ENCODE measurements around the gene CITED4. TPM values are rescaled to one million over a fixed set of nuclear protein-coding genes. Genes with fewer than 3 reads are reported as not detected.
A peak's percentile ranks its signal among the peaks of the same experiment; 100 is the strongest.

Gene CITED4
- total RNA-seq, 1 donor from 2014 or later, result 30.8 TPM

DNA sequence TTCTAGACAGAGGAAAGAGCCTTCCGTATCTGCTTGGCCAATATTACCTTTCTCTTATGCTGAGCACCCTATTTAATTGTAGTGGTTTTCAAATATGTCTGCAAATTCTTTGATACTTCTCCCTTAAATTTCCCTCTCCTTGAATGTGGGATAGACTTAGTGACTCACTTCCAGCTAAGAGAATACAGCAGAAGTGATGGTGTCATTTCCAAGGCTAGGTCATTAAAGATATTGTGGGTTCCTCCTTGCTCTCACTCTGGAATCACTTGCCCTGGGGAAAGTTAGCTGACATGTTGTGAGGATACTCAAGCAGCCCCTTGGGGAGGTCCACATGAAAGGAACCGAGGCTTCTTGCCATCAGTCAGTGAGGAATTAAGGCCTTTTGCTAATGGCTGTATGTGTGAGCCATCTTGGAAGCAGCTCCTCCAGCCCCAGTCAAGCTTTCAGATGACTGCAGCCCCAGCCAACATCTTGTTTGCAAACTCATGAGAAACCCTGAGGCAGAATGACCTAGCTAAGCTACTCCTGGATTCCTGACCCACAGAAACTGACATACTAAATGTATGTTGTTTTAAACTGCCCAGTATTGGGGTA is 8.1 kb upstream of the CITED4 start:
- Mint-ChIP-seq H3K4me3 (ENCODE audit: low read depth) (no peak overlapping the region), H3K36me3 (ENCODE audit: insufficient read depth) (no peaks in the 10 kb centered on the region)

DNA sequence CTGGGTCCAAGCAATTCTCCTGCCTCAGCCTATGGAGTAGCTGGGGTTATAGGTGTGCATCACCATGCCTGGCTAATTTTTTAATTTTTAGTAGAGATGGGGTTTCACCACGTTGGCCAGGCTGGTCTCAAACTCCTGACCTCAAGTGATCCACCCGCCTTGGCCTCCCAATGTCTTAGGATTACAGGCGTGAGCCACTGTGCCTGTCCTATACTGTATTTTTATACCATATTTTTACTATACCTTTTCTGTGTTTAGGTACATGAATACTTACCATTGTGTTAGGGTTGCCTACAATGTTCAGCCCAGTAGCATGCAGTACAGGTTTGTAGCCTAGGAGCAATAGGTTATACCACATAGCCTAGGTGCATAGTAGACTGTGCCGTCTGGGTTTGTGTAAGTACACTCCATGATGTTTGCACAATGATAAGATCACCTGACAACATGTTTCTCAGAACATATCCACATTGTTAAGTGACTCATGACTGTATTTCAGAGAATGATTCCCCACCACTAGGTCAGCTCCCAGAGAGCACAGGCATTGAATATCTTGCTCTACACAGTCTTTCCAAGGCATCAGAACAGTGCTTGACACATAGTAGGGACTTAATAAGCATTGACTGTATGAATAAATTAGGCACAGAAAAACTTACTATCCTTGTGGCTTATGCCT is 6.0 kb upstream of the CITED4 start:
- Mint-ChIP-seq H3K9me3 (ENCODE audit: low read depth) (peaks cover 7% of the 10 kb centered on the region), H3K4me1 (ENCODE audit: low read depth) (peaks cover 23% of the 10 kb centered on the region), H3K27me3 (peaks cover 1% of the 10 kb centered on the region), H3K36me3 (ENCODE audit: insufficient read depth) (no peaks in the 10 kb centered on the region), H3K4me3 (ENCODE audit: low read depth) (no peak overlapping the region), H3K27ac (peak overlapping the region; percentile 8)
- no peak for TF ChIP-seq CTCF (IDR thresholded peaks at IDR 0.05; ENCODE audit: unreplicated experiment)
- no peak for DNase-seq (ENCODE audit: low spot score, unreplicated experiment)

More for the DNA sequence above, 8.1 kb upstream of the CITED4 start:
- peaks cover 4% of the 10 kb centered on the region for H3K27me3 Mint-ChIP-seq
- H3K9me3 Mint-ChIP-seq (ENCODE audit: low read depth), result peaks cover 7% of the 10 kb centered on the region
- no peak overlapping the region for H3K27ac Mint-ChIP-seq
- no peak for DNase-seq (ENCODE audit: low spot score, unreplicated experiment)
- TF ChIP-seq CTCF (IDR thresholded peaks at IDR 0.05; ENCODE audit: unreplicated experiment), result no peak
- peaks cover 11% of the 10 kb centered on the region for H3K4me1 Mint-ChIP-seq (ENCODE audit: low read depth)

DNA sequence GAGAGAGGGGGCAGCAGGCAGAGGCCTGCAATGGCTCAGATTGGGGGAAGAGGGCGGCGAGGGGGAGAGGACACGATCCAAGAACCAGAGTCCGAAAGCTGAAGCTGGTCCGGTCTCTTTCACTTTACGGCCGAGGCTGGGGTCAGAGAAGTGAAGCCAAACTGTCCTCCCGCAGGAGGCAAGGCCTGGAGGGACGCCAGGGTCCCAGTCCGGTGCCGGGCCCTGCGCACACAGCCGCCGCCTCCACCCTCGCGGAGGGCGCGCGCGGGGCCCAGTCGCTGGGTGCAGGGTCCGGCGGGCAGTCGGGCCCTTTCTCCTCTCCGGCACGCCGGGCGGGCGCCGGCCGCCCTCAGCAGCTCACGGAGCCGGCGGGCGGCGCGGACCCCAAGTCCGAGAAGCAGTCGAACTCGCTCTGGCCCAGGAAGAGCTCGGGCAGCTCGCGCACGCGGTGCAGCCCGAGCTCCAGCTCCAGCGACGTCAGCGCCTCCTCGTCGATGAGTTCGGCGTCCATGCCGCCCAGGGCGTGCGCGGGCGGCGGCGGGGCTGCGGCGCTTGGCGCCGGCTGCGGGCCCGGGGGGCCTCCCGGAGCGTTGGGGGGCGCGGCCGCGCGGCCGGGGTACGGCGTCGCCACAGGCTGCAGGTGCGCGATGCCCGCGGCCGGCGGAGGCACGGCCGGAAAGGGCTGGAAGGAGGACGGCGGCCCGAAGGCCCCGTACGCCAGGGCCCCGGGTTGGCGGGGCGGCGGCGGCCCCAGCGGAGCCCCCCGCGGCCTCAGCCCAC is 749 bp downstream of the CITED4 start:
- Mint-ChIP-seq H3K36me3 (ENCODE audit: insufficient read depth) (no peaks in the 10 kb centered on the region), H3K4me1 (ENCODE audit: low read depth) (peaks cover 34% of the 10 kb centered on the region), H3K27me3 (peaks cover 31% of the 10 kb centered on the region), H3K9me3 (ENCODE audit: low read depth) (no peaks in the 10 kb centered on the region), H3K27ac (peak overlapping the region; percentile 93), H3K4me3 (ENCODE audit: low read depth) (peak overlapping the region; percentile 81)
- no peak for TF ChIP-seq CTCF (IDR thresholded peaks at IDR 0.05; ENCODE audit: unreplicated experiment)
- DNase-seq (ENCODE audit: low spot score, unreplicated experiment), result no peak

DNA sequence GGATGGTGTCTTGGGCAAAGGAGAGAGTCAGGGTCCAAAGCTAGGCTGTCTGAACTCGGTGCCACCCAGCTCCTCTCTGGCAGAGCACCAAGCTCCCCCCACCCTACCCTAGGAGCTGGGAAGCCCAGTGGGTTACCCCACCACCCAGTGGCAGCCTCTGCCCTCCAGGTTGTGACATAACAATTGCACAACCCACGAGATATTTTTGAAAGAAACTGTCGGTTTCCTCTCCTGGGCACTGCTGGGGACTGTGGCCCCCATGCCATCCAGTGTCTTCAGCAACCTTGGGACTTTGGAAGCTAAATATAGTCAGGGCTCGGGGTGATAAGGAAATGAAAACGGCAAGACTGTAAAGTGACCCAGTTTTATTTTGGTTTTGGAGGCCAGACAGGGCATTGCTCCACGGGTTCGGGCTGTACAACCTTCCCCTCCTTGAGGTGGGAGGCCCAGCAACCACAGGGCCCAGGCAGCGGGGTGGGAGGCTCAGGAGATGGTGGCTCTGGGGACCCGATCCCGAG is 1.4 kb downstream of the CITED4 start:
- TF ChIP-seq CTCF (IDR thresholded peaks at IDR 0.05; ENCODE audit: unreplicated experiment), result no peak
- H3K4me1 Mint-ChIP-seq (ENCODE audit: low read depth), result peaks cover 30% of the 10 kb centered on the region
- no peaks in the 10 kb centered on the region for H3K36me3 Mint-ChIP-seq (ENCODE audit: insufficient read depth)
- no peaks in the 10 kb centered on the region for H3K9me3 Mint-ChIP-seq (ENCODE audit: low read depth)
- peak overlapping the region; percentile 81 for H3K4me3 Mint-ChIP-seq (ENCODE audit: low read depth)
- peaks cover 31% of the 10 kb centered on the region for H3K27me3 Mint-ChIP-seq
- DNase-seq (ENCODE audit: low spot score, unreplicated experiment), result no peak
- H3K27ac Mint-ChIP-seq, result peak overlapping the region; percentile 93

DNA sequence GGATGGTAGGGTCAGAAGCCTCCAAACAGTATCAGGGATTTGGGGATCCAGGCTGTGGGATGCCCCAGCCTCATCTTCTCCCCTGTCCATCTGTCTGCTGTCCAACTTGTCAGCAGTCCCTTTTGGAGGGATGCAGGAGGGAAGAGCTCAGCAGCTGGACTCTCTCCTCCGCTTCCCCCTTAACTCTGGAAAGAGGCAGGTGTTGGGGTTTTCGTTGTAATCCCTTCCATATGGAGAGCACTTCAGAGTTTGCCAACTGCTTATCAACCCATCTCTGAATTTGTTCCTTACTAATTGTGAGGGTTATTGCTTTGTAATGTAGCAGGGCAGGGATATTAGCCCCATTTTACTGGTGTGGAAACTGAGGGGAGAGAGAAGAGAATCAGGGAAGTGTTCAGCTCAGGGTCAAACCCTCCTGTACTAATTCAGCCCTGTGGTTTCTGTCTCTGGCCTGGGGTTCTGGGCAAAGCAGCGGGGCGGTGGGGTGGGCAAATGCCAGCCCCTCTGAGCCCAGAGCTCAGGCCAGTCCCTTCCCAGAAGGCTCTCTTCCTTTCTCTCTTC is 3.2 kb downstream of the CITED4 start:
- no peak for DNase-seq (ENCODE audit: low spot score, unreplicated experiment)
- H3K4me1 Mint-ChIP-seq (ENCODE audit: low read depth), result peaks cover 23% of the 10 kb centered on the region
- no peaks in the 10 kb centered on the region for H3K9me3 Mint-ChIP-seq (ENCODE audit: low read depth)
- H3K4me3 Mint-ChIP-seq (ENCODE audit: low read depth), result no peak overlapping the region
- no peak overlapping the region for H3K27ac Mint-ChIP-seq
- H3K36me3 Mint-ChIP-seq (ENCODE audit: insufficient read depth), result no peaks in the 10 kb centered on the region
- no peak for TF ChIP-seq CTCF (IDR thresholded peaks at IDR 0.05; ENCODE audit: unreplicated experiment)
- peaks cover 31% of the 10 kb centered on the region for H3K27me3 Mint-ChIP-seq

All from progenitor cell of endocrine pancreas (in vitro differentiated cells).